Lung (tissue), 12 donors: ENCODE measurements around the gene TFIP11. TPM values are rescaled to one million over a fixed set of nuclear protein-coding genes. Genes with fewer than 3 reads are reported as not detected.

ENCODE experiments used
- ATAC-seq: fragments of 200-7000 bp; cut with Tn5 transposase; one replicate; pipeline ENCODE4 v1.9.1; 2020; ENCODE audit warnings: moderate number of reproducible peaks; ENCODE audit not compliant: insufficient read depth, low FRiP score
- DNase-seq, 3 donors: peaks; one replicate each; pipeline ENCODE4 v3.0.0-alpha.2; 2013 to 2017
- H3K27ac ChIP-seq, 2 donors: one replicate each; pipeline ENCODE4 v1.5.1; 2013; ENCODE audit warnings: mild to moderate bottlenecking in 2 of 2, moderate library complexity in 2 of 2, control low read depth in 1 of 2, inconsistent platforms in 1 of 2, low read depth in 1 of 2, low read length in 1 of 2
- H3K27me3 ChIP-seq, 3 donors: one replicate each; pipeline ENCODE4 v1.5.1; 2013; ENCODE audit warnings: low read length in 2 of 3; ENCODE audit not compliant: control insufficient read depth in 3 of 3, insufficient read depth in 3 of 3
- H3K36me3 ChIP-seq, 4 donors: one replicate each; pipeline ENCODE4 v1.5.1; 2013; ENCODE audit warnings: low read length in 4 of 4, mild to moderate bottlenecking in 1 of 4, moderate library complexity in 1 of 4; ENCODE audit not compliant: control insufficient read depth in 4 of 4, insufficient read depth in 4 of 4
- H3K4me1 ChIP-seq, 5 donors: one replicate each; pipeline ENCODE4 v1.5.1; 2013; ENCODE audit warnings: low read length in 5 of 5, mild to moderate bottlenecking in 2 of 5, moderate library complexity in 1 of 5; ENCODE audit not compliant: control insufficient read depth in 5 of 5, insufficient read depth in 5 of 5
- H3K4me3 ChIP-seq: one replicate; pipeline ENCODE4 v1.5.1; 2013; ENCODE audit warnings: mild to moderate bottlenecking, control low read depth, moderate library complexity
- H3K9ac ChIP-seq, 2 donors: one replicate each; pipeline ENCODE4 v1.5.1; 2013; ENCODE audit warnings: low read length in 2 of 2, control low read depth in 1 of 2; ENCODE audit not compliant: insufficient read depth in 1 of 2
- H3K9me3 ChIP-seq, 4 donors: one replicate each; pipeline ENCODE4 v1.5.1; 2013; ENCODE audit warnings: low read length in 3 of 4, mild to moderate bottlenecking in 1 of 4, moderate library complexity in 1 of 4; ENCODE audit not compliant: control insufficient read depth in 4 of 4, insufficient read depth in 3 of 4
- CTCF ChIP-seq: IDR thresholded peaks from 2 replicates; pipeline ENCODE4 v1.5.1; 2012; ENCODE audit warnings: mild to moderate bottlenecking; ENCODE audit errors: control extremely low read depth, extremely low read depth
- WGBS, 2 donors: extraction: QIAGEN DNeasy Blood & Tissue Kit; methylation state at CpG; one replicate each; pipeline ENCODE4 v1.1.7; 2013; 5-methylcytosine and 5-hydroxymethylcytosine counted together
- polyA plus RNA-seq, 2 donors: library from polyadenylated mRNA; stranded (reverse); fragments of 200-250 nt; gene quantifications; one replicate each; pipeline ENCODE4 v1.2.1, GENCODE V29; 2013
- total RNA-seq, 2 donors: library from RNA; depleted of rRNA in 1 of 2; stranded (reverse); fragments of >200 nt in 1 of 2; gene quantifications; one replicate each; pipeline ENCODE4 v1.2.1, GENCODE V29; 2014 to 2021
- donor health status: control.
- donor health status: control.
- donor health status: Bipolar disorder and iron deficiency.
- donor health status: healthy.
- donor health status: DM: yes; HTN: yes; CAD: no.

TFIP11 gene
- total and polyA plus RNA-seq, 4 donors = 18.4 to 37.2 (median 24.5) TPM

GRCh38 chr22:26484360-26484706 is 27.9 kb downstream of the TFIP11 start:
- H3K9me3 ChIP-seq = no peaks in the 10 kb centered on the region
- H3K27ac ChIP-seq = peak overlapping the region; percentile 70 to 92
- peak overlapping the region; percentile 83 for H3K4me3 ChIP-seq
- WGBS, 2 donors = 5 to 8% methylated on average over 6 of the region's 6 CpGs
- H3K4me1 ChIP-seq = peaks cover 7 to 37% (median 11%) of the 10 kb centered on the region in 5 donors
- H3K36me3 ChIP-seq = peaks cover 15 to 22% (median 18%) of the 10 kb centered on the region in 4 donors
- DNase-seq (no peak), ATAC-seq (no peak)
- H3K27me3 ChIP-seq = no peaks in the 10 kb centered on the region
- TF ChIP-seq CTCF = no peak
- H3K9ac ChIP-seq = peak overlapping the region; percentile 89 to 95

GRCh38 chr22:26483439-26484359 is 28.6 kb downstream of the TFIP11 start, which contains the start of the genes HPS4 and SRRD:
Gene HPS4 (minus strand): TSS chr22:26483783. CDS start chr22:26481762, 2,021 bp downstream.
Gene SRRD (plus strand): TSS chr22:26483877. CDS start chr22:26483891, 14 bp downstream.
- ATAC-seq (peak; percentile 86), DNase-seq (peak; percentile 91 to 95 (median 93))
- Histone ChIP-seq H3K9ac (peak within 1 kb of the TSS; percentile 95 to 99), H3K4me3 (peak within 1 kb of the TSS; percentile 83), H3K9me3 (no peaks in the 10 kb centered on the region), H3K4me1 (peaks cover 7 to 37% (median 11%) of the 10 kb centered on the region in 5 donors), H3K27me3 (no peaks in the 10 kb centered on the region), H3K36me3 (peaks cover 11 to 19% (median 14%) of the 10 kb centered on the region in 4 donors), H3K27ac (peak within 1 kb of the TSS; percentile 92 to 95)
- no peak for TF ChIP-seq CTCF
- WGBS, 2 donors = 1% methylated on average over 64 to 85 of the region's 85 CpGs

- Histone ChIP-seq H3K27me3 (no peaks in the 10 kb centered on the region), H3K4me3 (peak overlapping the region; percentile 83), H3K4me1 (peaks cover 7 to 37% (median 11%) of the 10 kb centered on the region in 5 donors), H3K27ac (peak overlapping the region; percentile 92 to 95), H3K9me3 (no peaks in the 10 kb centered on the region), H3K36me3 (peaks cover 5 to 13% (median 10%) of the 10 kb centered on the region in 4 donors), H3K9ac (peak overlapping the region; percentile 94 to 99)
- 9 to 10% methylated on average over 7 of the region's 7 CpGs for WGBS, 2 donors
- no peak for TF ChIP-seq CTCF
- no peak for ATAC-seq
- DNase-seq = no peak
Measured at GRCh38 chr22:26483043-26483438, 29.2 kb downstream of the TFIP11 start.
